HK-2 (cell line): ENCODE measurements around the gene BRCA2.

Experiments
- DNase-seq: peaks from one replicate; pipeline ENCODE4 v3.0.0-alpha.2; 2018; ENCODE audit not compliant: unreplicated experiment

BRCA2 gene

DNA sequence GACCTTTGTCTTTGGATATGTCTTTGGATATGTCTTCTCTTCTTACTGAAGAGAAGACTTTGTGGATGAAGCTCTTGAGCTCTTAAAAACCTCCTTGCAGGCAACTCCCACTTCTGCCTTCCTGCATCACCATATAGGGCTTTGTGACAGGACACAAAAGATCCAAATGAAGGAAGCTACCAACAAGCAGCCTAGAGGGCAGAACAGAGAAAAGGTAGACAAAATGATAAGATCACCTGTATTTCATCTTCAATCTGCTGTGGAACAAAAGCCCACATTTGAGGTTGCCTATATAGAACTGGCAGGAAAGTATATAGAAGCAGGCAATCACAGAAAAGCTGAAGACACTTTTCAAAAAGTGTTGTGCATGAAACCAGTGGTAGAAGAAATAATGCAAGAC lies 70.1 kb downstream of the BRCA2 start:
- no peak for DNase-seq

- DNase-seq: no peak
These were observed 74.7 kb downstream of the BRCA2 start for GRCh38 chr13:32390048-32390447.

DNA sequence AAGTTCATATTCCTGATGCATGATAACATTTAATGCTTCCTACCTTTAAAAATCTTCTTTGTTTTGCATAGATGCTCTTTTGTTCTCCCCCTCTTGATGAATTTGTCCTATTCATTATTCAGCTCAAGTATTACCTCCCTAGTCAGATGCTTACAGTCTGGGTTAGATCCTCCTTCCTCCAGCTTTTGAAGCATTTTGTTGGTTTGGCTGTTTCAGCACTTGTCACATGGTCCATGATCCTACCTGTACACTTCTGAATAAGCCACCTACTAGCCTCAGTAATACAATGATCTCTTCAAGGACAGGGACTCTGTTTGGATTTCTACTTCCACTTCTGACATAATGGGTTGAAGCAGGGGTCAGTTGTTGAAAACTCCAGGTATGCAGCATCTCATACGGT lies 75.2 kb downstream of the BRCA2 start:
- DNase-seq: no peak

DNA sequence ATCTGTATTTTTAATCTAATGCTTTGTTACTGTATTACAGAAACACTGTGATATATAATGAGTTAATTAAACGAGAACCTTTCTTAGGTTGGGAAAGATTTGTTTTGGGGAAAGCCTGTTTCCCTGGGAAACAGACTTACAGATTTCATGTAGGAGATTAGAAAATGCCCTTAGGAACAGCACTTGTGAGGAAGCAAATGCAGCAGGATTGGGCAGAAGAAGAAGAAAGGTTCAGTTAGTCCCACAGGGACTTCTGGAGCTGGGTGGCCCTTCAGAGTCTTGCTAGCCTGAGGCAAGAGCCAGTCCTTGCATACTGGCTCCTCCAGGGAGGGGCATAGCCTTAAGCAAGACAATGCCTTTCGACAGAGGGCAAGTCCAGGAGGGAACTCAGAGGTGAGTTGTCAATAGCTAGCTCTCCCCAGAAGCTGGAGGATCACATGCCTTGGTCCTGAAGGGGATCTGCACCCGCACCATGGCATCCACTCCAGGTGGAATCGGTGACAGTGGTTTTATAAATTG lies 75.9 kb downstream of the BRCA2 start:
- no peak for DNase-seq

- no peak for DNase-seq
These were observed 87.8 kb downstream of the BRCA2 start for GRCh38 chr13:32403108-32403507.

GRCh38 chr13:32407854-32408253 lies 92.5 kb downstream of the BRCA2 start:
- DNase-seq: no peak

- DNase-seq: no peak
These were observed 93.1 kb downstream of the BRCA2 start for GRCh38 chr13:32408296-32409000.

DNA sequence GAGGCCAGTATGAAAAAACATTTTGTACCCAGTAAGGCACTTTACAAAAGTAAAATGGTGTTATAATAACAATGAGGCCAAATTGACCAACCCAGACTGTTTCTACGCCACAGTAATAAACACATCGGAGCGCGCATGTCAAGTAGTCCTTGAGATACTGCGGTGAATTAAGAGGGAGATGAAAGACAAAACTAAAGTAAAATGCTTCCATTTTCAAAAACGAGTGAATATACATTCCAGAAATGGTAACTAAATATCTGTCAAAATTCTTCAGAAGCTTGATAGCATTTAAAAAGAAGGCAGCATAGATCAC lies 93.6 kb downstream of the BRCA2 start:
- no peak for DNase-seq

- DNase-seq: no peak
These were observed 94.5 kb downstream of the BRCA2 start for GRCh38 chr13:32409561-32410421.

- DNase-seq: no peak
These were observed 98.0 kb downstream of the BRCA2 start for GRCh38 chr13:32413284-32413683.

GRCh38 chr13:32414580-32414979 lies 99.3 kb downstream of the BRCA2 start:
- DNase-seq: no peak

- DNase-seq: no peak
These were observed 99.7 kb downstream of the BRCA2 start for GRCh38 chr13:32415019-32415418.

DNA sequence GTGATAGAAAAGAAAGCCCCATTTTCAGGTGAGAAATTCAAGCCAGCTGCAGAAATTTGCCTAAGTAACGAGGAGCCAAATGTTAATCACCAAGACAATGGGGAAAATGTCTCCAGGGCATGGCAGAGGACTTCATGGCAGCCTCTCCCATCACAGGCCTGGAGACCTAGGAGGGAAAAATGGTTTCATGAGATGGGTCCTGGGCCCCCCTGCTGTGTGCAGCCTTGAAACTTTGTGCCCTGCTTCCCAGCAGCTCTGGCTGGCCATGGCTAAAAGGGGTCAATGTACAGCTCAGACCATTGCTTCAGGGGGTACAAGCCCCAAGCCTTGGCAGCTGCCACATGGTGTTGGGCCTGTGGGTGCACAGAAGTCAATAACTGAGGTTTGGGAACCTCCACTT lies 102.7 kb downstream of the BRCA2 start:
- no peak for DNase-seq

- DNase-seq: no peak
These were observed 104.6 kb downstream of the BRCA2 start for GRCh38 chr13:32419862-32420261.

GRCh38 chr13:32423592-32423991 lies 108.3 kb downstream of the BRCA2 start:
- DNase-seq: no peak

DNA sequence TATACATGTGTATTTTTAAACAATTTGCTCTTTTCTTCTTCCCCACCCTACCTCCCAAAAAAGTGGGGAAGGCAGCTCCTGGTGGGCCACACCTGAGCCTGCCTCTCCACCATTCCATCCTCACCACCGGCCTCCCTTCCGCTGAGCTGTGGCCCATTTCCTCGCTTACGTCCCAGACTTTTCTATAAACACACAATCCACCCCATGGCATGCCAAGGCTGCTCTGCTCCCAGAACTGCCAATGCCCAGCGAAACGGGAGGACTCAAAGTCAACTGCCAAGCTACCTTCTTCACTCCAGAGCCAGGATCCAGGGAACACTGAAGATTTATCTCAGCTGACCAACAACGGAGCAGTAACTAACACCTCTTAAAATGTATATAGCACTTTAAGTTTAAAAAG lies 109.8 kb downstream of the BRCA2 start:
- no peak for DNase-seq

DNA sequence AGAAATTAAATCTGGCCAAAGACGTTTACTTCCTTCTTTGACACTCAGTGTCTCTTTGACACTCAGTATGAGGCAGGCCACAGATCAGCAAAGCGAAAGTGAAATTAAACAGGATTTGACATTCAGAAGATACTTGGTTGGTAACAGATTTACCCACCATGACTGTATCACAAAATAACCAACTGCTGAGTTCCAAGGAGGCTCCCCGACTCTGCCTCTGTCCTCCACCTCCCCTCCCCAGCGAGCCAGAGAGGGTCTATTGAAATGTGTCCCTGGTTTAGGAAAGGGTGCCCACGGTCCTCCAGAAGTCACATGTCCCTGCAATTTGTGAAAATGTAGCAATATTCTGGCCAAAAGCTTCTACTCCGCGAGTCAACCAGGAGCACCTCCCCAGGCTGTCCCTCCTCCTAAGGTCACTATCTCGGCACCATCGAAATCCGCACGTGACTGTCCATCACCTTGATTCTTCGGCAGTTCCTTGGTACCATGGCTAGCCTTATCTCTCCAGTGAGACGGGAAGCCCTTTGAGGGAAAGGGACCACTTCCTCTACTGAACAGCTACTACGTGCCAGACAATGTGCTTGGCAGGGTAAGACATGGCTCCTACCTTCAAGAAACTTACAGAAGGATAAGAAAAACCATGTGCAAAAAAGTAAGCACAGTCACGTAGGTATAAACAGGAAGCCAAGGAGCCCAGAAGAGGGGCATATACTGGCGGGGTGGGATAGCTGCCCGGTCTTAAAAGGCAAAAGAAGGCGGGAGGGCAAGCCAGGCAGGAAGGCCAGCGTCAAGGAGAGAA lies 111.1 kb downstream of the BRCA2 start:
- no peak for DNase-seq

DNA sequence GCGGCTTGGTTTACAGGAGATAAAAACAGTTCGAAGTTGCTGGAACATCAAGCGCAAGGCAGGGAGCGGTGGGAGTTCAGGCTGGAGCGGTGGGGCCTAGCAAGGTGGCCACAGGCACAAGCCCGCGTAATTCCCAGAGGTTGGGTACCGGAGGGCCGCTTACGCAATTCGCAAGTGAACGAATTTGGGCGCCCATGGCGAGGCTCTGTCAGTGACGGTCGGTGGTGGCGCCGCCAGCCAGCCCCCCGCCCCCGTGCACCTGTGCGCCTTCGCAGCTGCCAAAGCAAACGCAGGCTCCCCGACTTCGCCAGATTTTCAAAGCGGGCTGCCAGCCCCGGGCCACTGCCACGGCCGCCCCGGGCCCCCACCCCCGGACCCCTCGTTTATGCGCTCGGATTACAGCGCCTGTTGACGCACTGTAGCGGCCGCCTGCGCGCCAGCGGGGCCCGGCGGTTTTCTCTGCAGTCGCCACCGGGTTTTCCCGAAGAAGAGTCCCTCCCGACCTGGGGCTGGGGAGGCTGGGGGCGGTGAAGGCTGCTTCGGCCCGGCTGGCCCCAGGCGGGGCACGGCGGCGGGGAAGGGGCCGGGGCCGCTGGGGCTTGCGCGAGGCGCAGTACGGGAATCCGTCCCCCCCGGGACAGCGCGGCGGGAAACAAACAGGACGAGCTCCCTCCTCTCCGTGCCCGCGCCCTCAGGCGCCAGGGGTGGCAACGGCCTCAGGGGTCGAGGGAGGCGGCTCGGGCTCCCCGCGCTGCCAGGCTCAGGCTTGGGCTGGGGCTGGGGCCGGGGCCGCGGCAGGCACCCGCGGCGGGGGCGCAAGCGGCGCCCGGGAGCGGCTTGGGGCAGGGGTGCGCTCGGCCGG lies 111.9 kb downstream of the BRCA2 start:
- peak; percentile 6 for DNase-seq

DNA sequence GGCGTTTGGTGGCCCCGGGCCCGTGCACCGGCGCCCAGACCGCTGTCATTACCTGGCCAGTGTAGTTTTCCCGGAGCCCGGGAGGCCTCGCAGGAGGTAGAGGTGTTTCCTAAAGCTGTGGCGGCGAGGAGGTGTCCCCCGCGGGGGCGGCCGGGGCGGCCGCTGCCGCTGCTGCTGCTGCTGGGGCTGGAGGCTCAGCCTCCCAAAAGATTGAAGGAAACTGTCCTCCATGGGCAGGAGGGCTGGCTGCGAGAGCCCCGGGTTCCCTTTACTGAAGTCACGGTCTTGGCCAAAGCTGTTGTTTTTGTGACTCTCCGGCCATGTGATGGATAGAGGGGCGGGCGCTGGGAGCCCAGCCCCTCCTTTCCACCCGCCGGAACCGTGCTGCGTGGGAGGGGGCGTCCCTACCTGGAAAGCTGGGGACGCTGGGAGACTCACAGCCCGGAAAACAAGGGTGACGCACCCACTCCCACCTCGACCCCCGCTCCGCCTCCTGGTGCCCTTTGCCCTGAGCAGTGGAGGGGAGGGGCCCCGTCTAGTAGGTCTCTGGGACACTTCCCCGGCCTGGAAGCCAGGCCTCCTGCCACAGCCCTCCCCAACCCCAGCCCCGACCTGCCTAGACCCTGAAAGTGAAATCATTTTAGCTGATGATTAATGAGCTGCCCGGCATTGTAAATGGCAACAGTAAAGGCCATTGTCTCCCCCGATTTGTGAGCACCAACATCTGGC lies 112.7 kb downstream of the BRCA2 start, which contains the start of gene N4BP2L1:
N4BP2L1 (minus strand) TSS at position 279 of the 729 bp plus-strand sequence; CDS start at position 231, 48 bp downstream.
- DNase-seq: peak; percentile 63

DNA sequence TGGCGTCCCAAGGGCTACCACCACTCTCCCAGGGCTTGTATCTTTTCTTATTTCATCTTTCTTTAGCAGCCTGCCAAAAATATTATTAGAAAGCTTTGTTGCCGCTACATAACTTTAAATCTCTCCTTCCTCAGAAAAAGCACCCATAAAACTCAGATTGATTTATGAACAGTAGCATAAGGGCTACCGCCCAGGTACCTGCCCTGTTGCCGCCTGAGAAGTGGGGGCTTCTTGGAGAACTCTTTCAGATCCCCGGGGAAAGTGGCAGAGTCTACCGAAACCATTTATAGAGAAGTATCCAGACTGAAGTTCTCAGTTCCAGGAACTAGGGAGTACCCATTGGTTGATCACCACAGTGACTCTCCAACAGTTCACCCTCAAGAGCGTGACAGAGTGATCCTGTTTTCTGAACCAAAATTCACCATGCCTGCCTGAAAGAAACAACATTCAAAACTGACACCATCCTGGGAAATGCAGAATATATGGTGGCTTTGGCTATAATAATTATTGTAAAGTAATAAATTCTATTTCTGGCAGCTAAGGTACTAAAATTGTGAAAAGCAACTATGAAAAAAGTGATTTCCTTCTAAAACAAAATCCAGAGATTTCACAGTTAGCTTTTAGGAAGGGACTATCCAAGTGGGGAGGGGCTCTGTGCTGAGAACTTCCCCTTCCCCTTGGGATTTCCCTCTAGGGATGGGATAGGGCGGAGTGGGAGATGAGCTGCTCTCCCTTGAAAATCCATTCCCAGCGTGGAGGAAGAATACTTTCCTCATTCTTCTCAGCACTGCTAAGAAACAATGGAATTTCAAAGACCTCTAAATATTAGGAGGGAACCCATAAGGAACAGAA lies 113.5 kb downstream of the BRCA2 start:
- no peak for DNase-seq
